ENCODE data around the gene TMEM270. TPM values are rescaled to one million over a fixed set of nuclear protein-coding genes. Genes with fewer than 3 reads are reported as not detected.

The TMEM270 gene
- polyA plus RNA-seq, 1 of the 3 experiments (the other 2 are of a cell fraction) = 0.71 TPM

GRCh38 chr7:73904219-73905137 lies 43.5 kb downstream of the TMEM270 start:
- no peaks in the 10 kb centered on the region for H3K9me3 ChIP-seq
- no peaks in the 10 kb centered on the region for H3K9me2 ChIP-seq
- WGBS (ENCODE audit: low lambda C conversion rate) = 63% methylated on average over 20 of the region's 24 CpGs
- no peak overlapping the region for H3K4me2 ChIP-seq
- no peaks in the 10 kb centered on the region for H3K27me3 ChIP-seq (ENCODE audit: insufficient read depth)
- H3K27ac ChIP-seq (ENCODE audit: low read depth in 2 of 2, low read length in 1 of 2) = 0 out of 4 replicates have a peak overlapping the region, but pooled peaks of 1 of the 2 experiments have one; percentile 18
- peak overlapping the region; percentile 13; the same call in 1 of the 2 replicates for H3K9ac ChIP-seq
- H3K79me2 ChIP-seq (ENCODE audit: insufficient read depth) = no peaks in the 10 kb centered on the region
- peak; percentile 23 for DNase-seq
- H3F3A ChIP-seq (replicated peaks; ENCODE audit: insufficient read depth) = peaks cover 17% of the 10 kb centered on the region
- H4K20me1 ChIP-seq (ENCODE audit: insufficient read depth) = no peaks in the 10 kb centered on the region
- CTCF ChIA-PET = interaction anchor here (1.4 to 1.5 kb wide), 2 partner anchors 122 to 164 kb away, joined by 3 to 4 read pairs; no protein-coding TSS in a partner anchor
- H3K36me3 ChIP-seq (replicated peaks in 1 of 2; ENCODE audit: control insufficient read depth in 1 of 2, insufficient read depth in 2 of 2, low read length in 1 of 2) = no peaks in the 10 kb centered on the region
- POLR2A ChIA-PET = interaction anchor here (0.6 kb wide), 1 partner anchor 67 kb away, joined by 4 read pairs; no protein-coding TSS in a partner anchor
- H3K4me3 ChIP-seq (ENCODE audit: low read depth in 2 of 2, low read length in 1 of 2) = no peak overlapping the region
- H3K4me1 ChIP-seq (ENCODE audit: control insufficient read depth in 1 of 2, insufficient read depth in 2 of 2, low read depth in 1 of 2, low read length in 1 of 2) = peaks cover 9 to 13% of the 10 kb centered on the region in 2 experiments; a peak in 3 of 4 replicates
- H2AFZ ChIP-seq (ENCODE audit: low read depth) = no peak overlapping the region
- TF ChIP-seq IRF3 (IDR thresholded peaks at IDR 0.05; ENCODE audit: low read depth, low read length) = no peak
- no peak for TF ChIP-seq RAD21 (IDR thresholded peaks at IDR 0.05; ENCODE audit: low read length)
- TF ChIP-seq RXRA (IDR thresholded peaks at IDR 0.05; ENCODE audit: borderline replicate concordance, low read depth) = no peak
- TF ChIP-seq SMC3 (IDR thresholded peaks at IDR 0.05; ENCODE audit: low read depth, low read length) = no peak
- no peak for TF ChIP-seq MEF2A (IDR thresholded peaks at IDR 0.05; ENCODE audit: borderline replicate concordance, low read depth)
- no peak for TF ChIP-seq USF2 (IDR thresholded peaks at IDR 0.05; ENCODE audit: borderline replicate concordance, low read depth, low read length)
- peak; percentile 61; the same call in 1 of the 2 replicates for TF ChIP-seq FOSL2 (IDR thresholded peaks at IDR 0.05; ENCODE audit: borderline replicate concordance, low read depth)
- no peak for TF ChIP-seq TEAD4 (IDR thresholded peaks at IDR 0.05; ENCODE audit: borderline replicate concordance, insufficient read depth)
- no peak for TF ChIP-seq RCOR1 (IDR thresholded peaks at IDR 0.05; ENCODE audit: low read length)
- no peak for TF ChIP-seq GABPA (IDR thresholded peaks at IDR 0.05; ENCODE audit: low read depth)
- no peak for TF ChIP-seq CTCF (IDR thresholded peaks at IDR 0.05)
- no peak for TF ChIP-seq JUND (IDR thresholded peaks at IDR 0.05)
- no peak for TF ChIP-seq GATA2 (CRISPR knock-in tag; IDR thresholded peaks at IDR 0.05)
- 0 out of 2 replicates have a peak, but pooled peaks have one; percentile 20 for TF ChIP-seq REST (IDR thresholded peaks at IDR 0.05; ENCODE audit: low read depth, low read length)
- no peak for TF ChIP-seq ZBTB33 (IDR thresholded peaks at IDR 0.05; ENCODE audit: borderline replicate concordance, low read depth)
- TF ChIP-seq SIN3A (IDR thresholded peaks at IDR 0.05; ENCODE audit: borderline replicate concordance, low read depth, low read length) = no peak
- TF ChIP-seq RFX5 (IDR thresholded peaks at IDR 0.05; ENCODE audit: low read length) = no peak
- TF ChIP-seq EZH2phosphoT487 (IDR thresholded peaks at IDR 0.05; ENCODE audit: borderline replicate concordance, low read depth) = no peak
- TF ChIP-seq USF1 (IDR thresholded peaks at IDR 0.05; ENCODE audit: borderline replicate concordance, low read depth) = no peak
- TF ChIP-seq TCF12 (IDR thresholded peaks at IDR 0.05) = peak; percentile 54; the same call in 1 of the 2 replicates

Data from SK-N-SH (cell line).